ENCODE results near the gene ZP4. TPM values are rescaled to one million over a fixed set of nuclear protein-coding genes. Genes with fewer than 3 reads are reported as not detected.

The ZP4 gene
- total and polyA plus RNA-seq, 4 donors: not detected

DNA sequence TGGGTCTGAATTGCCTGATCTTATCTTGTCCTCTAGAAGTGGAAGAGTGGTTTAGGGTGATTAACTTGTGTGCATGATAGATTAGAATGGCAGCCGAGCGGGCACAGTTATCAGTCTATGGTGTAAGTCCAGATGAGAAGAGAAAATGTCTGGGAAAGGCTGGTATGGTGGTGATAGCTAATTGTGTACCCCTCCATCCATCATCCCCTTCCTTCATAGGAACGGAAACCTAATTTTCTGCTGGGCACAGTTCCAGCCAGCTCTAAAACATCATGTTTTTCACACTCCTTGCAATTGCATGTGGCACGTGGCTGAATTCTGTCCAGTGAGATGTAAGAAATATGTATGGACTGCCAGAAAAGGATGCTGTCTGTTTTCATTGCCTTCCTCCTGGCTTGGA is 40.9 kb upstream of the ZP4 start:
- no peak overlapping the region for H3K4me3 ChIP-seq
- H3K36me3 ChIP-seq (ENCODE audit: control insufficient read depth in 4 of 4, insufficient read depth in 4 of 4, low read length in 4 of 4): no peaks in the 10 kb centered on the region
- DNase-seq (peak in 2 of 3 donors; percentile 16 to 17), ATAC-seq (ENCODE audit: insufficient read depth, low FRiP score) (no peak)
- no peaks in the 10 kb centered on the region for H3K9me3 ChIP-seq (ENCODE audit: control insufficient read depth in 4 of 4, insufficient read depth in 3 of 4, low read length in 3 of 4)
- H3K27me3 ChIP-seq (ENCODE audit: control insufficient read depth in 3 of 3, insufficient read depth in 3 of 3, low read length in 2 of 3): no peaks in the 10 kb centered on the region
- no peaks in the 10 kb centered on the region for H3K4me1 ChIP-seq (ENCODE audit: control insufficient read depth in 5 of 5, insufficient read depth in 5 of 5, low read length in 5 of 5)
- WGBS, 2 donors: 18 to 34% methylated on average over 4 of the region's 4 CpGs
- TF ChIP-seq CTCF (IDR thresholded peaks at IDR 0.05; ENCODE audit: control extremely low read depth, extremely low read depth): no peak
- no peak overlapping the region for H3K27ac ChIP-seq (ENCODE audit: low read depth in 1 of 2, low read length in 1 of 2)
- no peak overlapping the region for H3K9ac ChIP-seq (ENCODE audit: insufficient read depth in 1 of 2, low read length in 2 of 2)

GRCh38 chr1:237927198-237927597 is 36.5 kb upstream of the ZP4 start:
- no peak overlapping the region for H3K4me3 ChIP-seq
- no peaks in the 10 kb centered on the region for H3K36me3 ChIP-seq (ENCODE audit: control insufficient read depth in 4 of 4, insufficient read depth in 4 of 4, low read length in 4 of 4)
- no peaks in the 10 kb centered on the region for H3K27me3 ChIP-seq (ENCODE audit: control insufficient read depth in 3 of 3, insufficient read depth in 3 of 3, low read length in 2 of 3)
- H3K9me3 ChIP-seq (ENCODE audit: control insufficient read depth in 4 of 4, insufficient read depth in 3 of 4, low read length in 3 of 4): no peaks in the 10 kb centered on the region
- DNase-seq (no peak), ATAC-seq (ENCODE audit: insufficient read depth, low FRiP score) (no peak)
- no peak overlapping the region for H3K27ac ChIP-seq (ENCODE audit: low read depth in 1 of 2, low read length in 1 of 2)
- no peaks in the 10 kb centered on the region for H3K4me1 ChIP-seq (ENCODE audit: control insufficient read depth in 5 of 5, insufficient read depth in 5 of 5, low read length in 5 of 5)
- H3K9ac ChIP-seq (ENCODE audit: insufficient read depth in 1 of 2, low read length in 2 of 2): no peak overlapping the region
- TF ChIP-seq CTCF (IDR thresholded peaks at IDR 0.05; ENCODE audit: control extremely low read depth, extremely low read depth): no peak
- WGBS, 2 donors: 92% methylated on average over 15 of the region's 15 CpGs

DNA sequence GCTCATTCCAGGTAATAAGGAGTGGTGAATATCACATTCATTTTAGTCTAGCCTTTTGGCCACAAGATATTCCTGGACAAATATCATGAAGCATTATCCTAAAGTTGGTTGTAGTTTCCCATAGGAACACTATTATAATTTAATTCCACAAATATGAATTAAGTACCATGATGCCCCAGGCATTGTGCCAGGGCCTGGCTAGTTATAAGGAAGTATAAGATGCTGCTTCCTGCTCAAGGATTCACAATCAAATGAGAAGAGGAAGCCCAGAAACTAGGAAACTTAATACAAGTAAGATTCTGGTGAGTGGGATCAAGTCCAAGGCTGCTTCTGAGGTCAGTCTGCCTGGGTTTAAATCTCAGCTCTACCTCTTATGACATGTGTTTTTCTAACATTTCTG is 30.6 kb upstream of the ZP4 start:
- Histone ChIP-seq H3K36me3 (ENCODE audit: control insufficient read depth in 4 of 4, insufficient read depth in 4 of 4, low read length in 4 of 4) (no peaks in the 10 kb centered on the region), H3K4me3 (no peak overlapping the region), H3K27ac (ENCODE audit: low read depth in 1 of 2, low read length in 1 of 2) (no peak overlapping the region), H3K9ac (ENCODE audit: insufficient read depth in 1 of 2, low read length in 2 of 2) (no peak overlapping the region), H3K9me3 (ENCODE audit: control insufficient read depth in 4 of 4, insufficient read depth in 3 of 4, low read length in 3 of 4) (no peaks in the 10 kb centered on the region), H3K4me1 (ENCODE audit: control insufficient read depth in 5 of 5, insufficient read depth in 5 of 5, low read length in 5 of 5) (no peaks in the 10 kb centered on the region), H3K27me3 (ENCODE audit: control insufficient read depth in 3 of 3, insufficient read depth in 3 of 3, low read length in 2 of 3) (no peaks in the 10 kb centered on the region)
- DNase-seq (peak in 1 of 3 donors; percentile 0), ATAC-seq (ENCODE audit: insufficient read depth, low FRiP score) (no peak)
- TF ChIP-seq CTCF (IDR thresholded peaks at IDR 0.05; ENCODE audit: control extremely low read depth, extremely low read depth): no peak

- ATAC-seq (ENCODE audit: insufficient read depth, low FRiP score): no peak
- Histone ChIP-seq H3K36me3 (ENCODE audit: control insufficient read depth in 4 of 4, insufficient read depth in 4 of 4, low read length in 4 of 4) (no peaks in the 10 kb centered on the region), H3K9me3 (ENCODE audit: control insufficient read depth in 4 of 4, insufficient read depth in 3 of 4, low read length in 3 of 4) (peaks cover 0 to 3% (median 0%) of the 10 kb centered on the region in 4 donors), H3K4me1 (ENCODE audit: control insufficient read depth in 5 of 5, insufficient read depth in 5 of 5, low read length in 5 of 5) (no peaks in the 10 kb centered on the region), H3K27me3 (ENCODE audit: control insufficient read depth in 3 of 3, insufficient read depth in 3 of 3, low read length in 2 of 3) (no peaks in the 10 kb centered on the region), H3K4me3 (no peak overlapping the region), H3K9ac (ENCODE audit: insufficient read depth in 1 of 2, low read length in 2 of 2) (no peak overlapping the region), H3K27ac (ENCODE audit: low read depth in 1 of 2, low read length in 1 of 2) (no peak overlapping the region)
- no peak for DNase-seq
- TF ChIP-seq CTCF (IDR thresholded peaks at IDR 0.05; ENCODE audit: control extremely low read depth, extremely low read depth): no peak
- WGBS, 2 donors: 94 to 97% methylated on average over 2 of the region's 2 CpGs
These were observed 22.6 kb upstream of the ZP4 start for GRCh38 chr1:237913345-237913744.
